NCI-H1048 (cell line): Measurements from ENCODE around the gene MTA3.

Experiments
- DNase-seq: peaks from one replicate; lab custom pipeline; 2025; lab: John Stamatoyannopoulos, UW

Gene MTA3

GRCh38 chr2:42787424-42787787 is 219.0 kb downstream of the MTA3 start:
- no peak for DNase-seq

GRCh38 chr2:42787788-42788477 is 219.5 kb downstream of the MTA3 start:
- DNase-seq, result no peak

GRCh38 chr2:42788478-42788793 is 220.0 kb downstream of the MTA3 start:
- DNase-seq, result no peak

GRCh38 chr2:42788882-42789281 is 220.4 kb downstream of the MTA3 start:
- DNase-seq, result no peak

GRCh38 chr2:42789751-42790150 is 221.3 kb downstream of the MTA3 start:
- no peak for DNase-seq

GRCh38 chr2:42791606-42792005 is 223.2 kb downstream of the MTA3 start:
- DNase-seq, result no peak

- DNase-seq, result no peak
These were observed 223.7 kb downstream of the MTA3 start for GRCh38 chr2:42792087-42792582.

GRCh38 chr2:42792583-42793333 is 224.3 kb downstream of the MTA3 start, which contains the start of gene HAAO:
TSS of gene HAAO (minus strand) at chr2:42792583. CDS start at chr2:42792536, 47 bp downstream.
- DNase-seq, result no peak

GRCh38 chr2:42793334-42794270 is 225.2 kb downstream of the MTA3 start:
- DNase-seq, result no peak

GRCh38 chr2:42794271-42795046 is 226.0 kb downstream of the MTA3 start:
- no peak for DNase-seq

GRCh38 chr2:42795275-42795674 is 226.8 kb downstream of the MTA3 start:
- no peak for DNase-seq

GRCh38 chr2:42795841-42796301 is 227.4 kb downstream of the MTA3 start:
- DNase-seq, result no peak

GRCh38 chr2:42796427-42797248 is 228.2 kb downstream of the MTA3 start:
- no peak for DNase-seq

- DNase-seq, result no peak
These were observed 228.8 kb downstream of the MTA3 start for GRCh38 chr2:42797281-42797680.

GRCh38 chr2:42799881-42800280 is 231.4 kb downstream of the MTA3 start:
- DNase-seq, result no peak

GRCh38 chr2:42800461-42800962 is 232.1 kb downstream of the MTA3 start:
- no peak for DNase-seq

- no peak for DNase-seq
These were observed 232.5 kb downstream of the MTA3 start for GRCh38 chr2:42800981-42801380.

- DNase-seq, result no peak
These were observed 232.9 kb downstream of the MTA3 start for GRCh38 chr2:42801381-42801780.

GRCh38 chr2:42802150-42802549 is 233.7 kb downstream of the MTA3 start:
- DNase-seq, result no peak

- DNase-seq, result no peak
These were observed 235.9 kb downstream of the MTA3 start for GRCh38 chr2:42804338-42804737.
